GM12878 (cell line): Measurements from ENCODE around the gene LANCL3. TPM values are rescaled to one million over a fixed set of nuclear protein-coding genes. Genes with fewer than 3 reads are reported as not detected.

Experiments
- ATAC-seq: fragments of 200-7000 bp; cut with Tn5 transposase; 3 replicates; pipeline ENCODE4 v1.9.1; 2020; ENCODE audit warnings: mild to moderate bottlenecking, moderate library complexity
- BruUV-seq: library from RNA; stranded (reverse); fragments of 400-500 nt; replicated peaks from 2 replicates; lab custom pipeline; 2021; lab: Mats Ljungman, UMichigan
- CTCF ChIA-PET: fragments of 300-600 bp; sonication (Branson Sonifier 250); formaldehyde crosslinking; extraction: SDS; loops from one replicate; lab custom pipeline; 2021; ENCODE audit warnings: inconsistent platforms; lab: Yijun Ruan, JAX
- POLR2A ChIA-PET: fragments of 350-600 bp; formaldehyde crosslinking; extraction: SDS; loops from one replicate; lab custom pipeline; 2021; ENCODE audit warnings: inconsistent platforms; lab: Charles Lee
- RAD21 ChIA-PET: fragments of 300-600 bp; sonication (Branson Sonifier 250); formaldehyde crosslinking; loops from one replicate; lab custom pipeline; 2023; ENCODE audit warnings: antibody characterized with exemption; ENCODE audit not compliant: unreplicated experiment; lab: Charles Lee
- SMC1A ChIA-PET: fragments of 300-600 bp; sonication (Branson Sonifier 250); formaldehyde crosslinking; loops from one replicate; lab custom pipeline; 2023; ENCODE audit not compliant: unreplicated experiment, uncharacterized antibody; lab: Charles Lee
- DNase-seq: peaks from one replicate; pipeline ENCODE4 v3.0.0-alpha.2; 2011; ENCODE audit warnings: low read depth, low spot score
- FAIRE-seq: peaks from 3 replicates; lab custom pipeline; 2011; peaks lifted over from hg19 to GRCh38; lab: Jason Lieb, UNC
- H2AFZ ChIP-seq: 2 replicates; pipeline ENCODE4 v1.6.0; 2011; ENCODE audit warnings: low read depth, low read length, control low read depth; ENCODE audit not compliant: control insufficient read depth
- H3K27ac ChIP-seq: 2 replicates; pipeline ENCODE4 v1.5.1; 2011; ENCODE audit warnings: control low read depth; ENCODE audit not compliant: control insufficient read depth, insufficient read depth
- H3K27me3 ChIP-seq, 2 experiments: replicated peaks in 1 of 2; 2 replicates each; pipeline versions ENCODE4 v1.6.0 to v1.6.1; 2011; ENCODE audit warnings: low read length in 1 of 2; ENCODE audit not compliant: control insufficient read depth in 2 of 2, insufficient read depth in 2 of 2
- H3K36me3 ChIP-seq, 2 experiments: 2 replicates each; pipeline ENCODE4 v1.5.1; 2011; ENCODE audit warnings: low read length in 1 of 2; ENCODE audit not compliant: control insufficient read depth in 2 of 2, insufficient read depth in 2 of 2
- H3K4me1 ChIP-seq: 2 replicates; pipeline ENCODE4 v1.6.1; 2011; ENCODE audit warnings: mild to moderate bottlenecking, low read length, moderate library complexity, mixed read lengths; ENCODE audit not compliant: control insufficient read depth, insufficient read depth
- H3K4me2 ChIP-seq: 2 replicates; pipeline ENCODE4 v1.6.0; 2011; ENCODE audit warnings: control low read depth; ENCODE audit not compliant: control insufficient read depth, insufficient read depth
- H3K4me3 ChIP-seq: fragments of 200-600 bp; sonication (generic); 2 replicates; pipeline ENCODE4 v1.5.1; 2016
- H3K79me2 ChIP-seq: 2 replicates; pipeline ENCODE4 v1.6.0; 2011; ENCODE audit warnings: low read length; ENCODE audit not compliant: control insufficient read depth, insufficient read depth
- H3K9ac ChIP-seq: 2 replicates; pipeline ENCODE4 v1.8.0; 2011; ENCODE audit warnings: low read length, control low read depth, mixed read lengths; ENCODE audit not compliant: control insufficient read depth, insufficient read depth
- H3K9me3 ChIP-seq: replicated peaks from 3 replicates; pipeline ENCODE4 v1.5.1; 2011; ENCODE audit warnings: mild to moderate bottlenecking, low read length; ENCODE audit not compliant: control insufficient read depth, insufficient read depth
- H4K20me1 ChIP-seq: 2 replicates; pipeline ENCODE4 v1.6.0; 2011; ENCODE audit not compliant: control insufficient read depth, insufficient read depth
- CEBPB ChIP-seq, 2 experiments: fragments of 150-350 bp in 1 of 2; IDR thresholded peaks; 2 replicates each; pipeline ENCODE4 v1.6.1; 2012 to 2014; ENCODE audit warnings: low read depth in 2 of 2, low read length in 2 of 2, borderline replicate concordance in 1 of 2, inconsistent platforms in 1 of 2
- CUX1 ChIP-seq: IDR thresholded peaks from 2 replicates; pipeline ENCODE4 v1.6.1; 2012; ENCODE audit warnings: improper control_type of control experiment, low read depth, low read length; ENCODE audit not compliant: insufficient replicate concordance
- EGR1 ChIP-seq, 2 experiments: IDR thresholded peaks; 1 replicate in 1 of 2; 2 replicates in 1 of 2; pipeline ENCODE4 v1.6.1; 2011 to 2012; ENCODE audit warnings: low read depth in 2 of 2, low read length in 2 of 2, borderline replicate concordance in 1 of 2, mild to moderate bottlenecking in 1 of 2, moderate library complexity in 1 of 2
- MEF2A ChIP-seq: IDR thresholded peaks from 2 replicates; pipeline ENCODE4 v1.6.1; 2011; ENCODE audit warnings: low read depth, mild to moderate bottlenecking, low read length, moderate library complexity; ENCODE audit not compliant: insufficient read depth
- NBN ChIP-seq: fragments of 450-650 bp; IDR thresholded peaks from 2 replicates; pipeline ENCODE4 v1.6.1; 2016
- NR2C1 ChIP-seq: fragments of 450-650 bp; IDR thresholded peaks from 2 replicates; pipeline ENCODE4 v1.6.1; 2017; ENCODE audit warnings: antibody characterized with exemption, mild to moderate bottlenecking, moderate library complexity
- POLR2A ChIP-seq: IDR thresholded peaks from 2 replicates; pipeline ENCODE4 v1.6.1; 2011; ENCODE audit warnings: low read depth, mild to moderate bottlenecking, low read length
- SKIL ChIP-seq: fragments of 450-650 bp; IDR thresholded peaks from 2 replicates; pipeline ENCODE4 v1.6.1; 2017; ENCODE audit warnings: mild to moderate bottlenecking, low read depth, inconsistent platforms; ENCODE audit not compliant: poor library complexity, severe bottlenecking
- SMARCA5 ChIP-seq: fragments of 450-650 bp; IDR thresholded peaks from 2 replicates; pipeline ENCODE4 v1.6.1; 2017; ENCODE audit warnings: mild to moderate bottlenecking
- STAT3 ChIP-seq: IDR thresholded peaks from 2 replicates; pipeline ENCODE4 v1.6.1; 2011; ENCODE audit warnings: low read depth, low read length, improper control_type of control experiment
- TBL1XR1 ChIP-seq: IDR thresholded peaks from 2 replicates; pipeline ENCODE4 v1.6.1; 2012; ENCODE audit warnings: low read depth, low read length, improper control_type of control experiment
- TCF3 ChIP-seq: IDR thresholded peaks from 2 replicates; pipeline ENCODE4 v1.6.1; 2012; ENCODE audit warnings: low read depth, mild to moderate bottlenecking, low read length, borderline replicate concordance; ENCODE audit not compliant: insufficient read depth
- YBX1 ChIP-seq: fragments of 450-650 bp; IDR thresholded peaks from 2 replicates; pipeline ENCODE4 v1.6.1; 2016; ENCODE audit warnings: antibody characterized with exemption
- YY1 ChIP-seq: IDR thresholded peaks from 2 replicates; pipeline ENCODE4 v1.6.1; 2011; ENCODE audit warnings: low read depth, mild to moderate bottlenecking, low read length
- ZNF274 ChIP-seq: IDR thresholded peaks from one replicate; pipeline ENCODE4 v1.8.0; 2011; ENCODE audit not compliant: insufficient read length, insufficient read depth
- ZNF384 ChIP-seq: IDR thresholded peaks from 2 replicates; pipeline ENCODE4 v1.6.1; 2012; ENCODE audit warnings: low read depth, mild to moderate bottlenecking, low read length, improper control_type of control experiment, borderline replicate concordance
- whole genome bisulfite sequencing: methylation state at CpG from one replicate; pipeline ENCODE4 v1.1.6; 2016; ENCODE audit warnings: low lambda C conversion rate; ENCODE audit not compliant: insufficient replicate concordance, insufficient coverage; ENCODE audit errors: missing lambda C conversion rate; 5-methylcytosine and 5-hydroxymethylcytosine counted together
- in situ Hi-C: fragments of 300-500 bp; cut with MboI; formaldehyde crosslinking; loops from 9 replicates; pipeline ENCODE4 v1.14.3; 2018; ENCODE audit warnings: mixed read lengths
- intact Hi-C: fragments of 100-400 bp; cut with micrococcal nuclease; formaldehyde crosslinking; loops from one replicate; pipeline ENCODE4 v1.14.2; 2022; ENCODE audit not compliant: unreplicated experiment
- polyA plus RNA-seq, 11 experiments: library from polyadenylated mRNA; depleted of rRNA in 4 of 11; unstranded in 6 of 11; stranded (reverse) in 5 of 11; fragments of >200 nt; fragmentation: Nextera tagmentation in 4 of 11; fragmentation: Illumina TruSeq in 1 of 11; extraction: Ambion mirVana in 4 of 11; extraction: Trizol in 1 of 11; gene quantifications; 1 replicate in 1 of 11; 2 replicates in 10 of 11; pipeline versions ENCODE4 v1.2.1 to v1.2.3, GENCODE V29; 2011 to 2016; ENCODE audit warnings: inconsistent platforms in 2 of 11, missing spikeins in 2 of 11, low read depth in 1 of 11
- total RNA-seq, 4 experiments: library from RNA; depleted of rRNA in 3 of 4; stranded (reverse); fragments of >200 nt in 3 of 4; fragmentation: Illumina TruSeq in 1 of 4; extraction: Trizol in 1 of 4; gene quantifications; 2 replicates each; pipeline versions ENCODE4 v1.2.1 to v1.2.3, GENCODE V29; 2013 to 2021
- TF ChIP-seq, protein P1 (sequence below): IDR thresholded peaks from 2 replicates; pipeline ENCODE4 v1.6.1; 2011; ENCODE audit warnings: low read depth, low read length, improper control_type of control experiment, borderline replicate concordance

Gene LANCL3
- total and polyA plus RNA-seq, 10 of the 15 experiments (the other 5 are each of a cell fraction or from before 2014, with no cell fraction given), result not detected

DNA sequence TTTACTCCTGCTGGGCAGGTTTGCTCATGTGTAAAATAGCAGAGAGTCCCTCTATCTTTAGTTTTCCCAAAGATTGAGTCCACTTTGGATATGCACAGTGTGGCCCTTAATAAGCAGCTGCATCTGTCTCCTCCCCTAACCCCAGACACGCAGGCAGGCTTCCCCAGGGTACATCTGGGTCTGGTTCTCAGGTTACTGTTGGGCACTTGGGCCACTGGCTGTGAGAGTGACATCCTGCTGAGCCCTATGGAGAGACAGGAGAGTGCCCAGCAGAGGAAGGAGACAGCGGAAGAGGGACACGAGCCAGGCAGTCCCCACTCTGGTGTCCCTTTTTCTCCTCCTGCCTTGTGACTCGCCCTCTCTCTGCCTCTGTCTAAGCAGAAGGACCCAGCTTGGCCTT, 130.1 kb downstream of the LANCL3 start:
- Histone ChIP-seq H3K9ac (no peak overlapping the region), H4K20me1 (no peaks in the 10 kb centered on the region), H3K4me1 (no peaks in the 10 kb centered on the region), H3K4me2 (no peak overlapping the region), H3K9me3 (no peaks in the 10 kb centered on the region), H3K79me2 (no peaks in the 10 kb centered on the region), H3K27me3 (no peaks in the 10 kb centered on the region), H3K36me3 (no peaks in the 10 kb centered on the region), H3K27ac (no peak overlapping the region), H3K4me3 (no peak overlapping the region), H2AFZ (no peak overlapping the region)
- intact Hi-C loops (no loop called here), in situ Hi-C loops (no loop called here)
- BruUV-seq, result no TSS peak
- ChIA-PET RAD21 (no interaction called here), CTCF (no interaction called here), POLR2A (no interaction called here), SMC1A (no interaction called here)
- DNase-seq, result no peak
- no peak for FAIRE-seq
- no peak for ATAC-seq
- WGBS, result 13% methylated on average over 4 of the region's 4 CpGs
- no peak for TF ChIP-seq SKIL
- TF ChIP-seq NR2C1, result no peak
- no peak for TF ChIP-seq TCF3
- no peak for TF ChIP-seq POLR2A
- TF ChIP-seq ZNF384, result no peak
- no peak for TF ChIP-seq STAT3
- TF ChIP-seq EGR1 (IDR thresholded peaks at IDR 0.05; ENCODE audit: borderline replicate concordance in 1 of 2, low read depth in 2 of 2, low read length in 2 of 2), result no peak
- TF ChIP-seq SMARCA5, result no peak
- TF ChIP-seq ZNF274, result no peak
- TF ChIP-seq YY1, result no peak
- TF ChIP-seq TBL1XR1, result no peak
- TF ChIP-seq YBX1, result no peak
- TF ChIP-seq CUX1, result no peak
- no peak for TF ChIP-seq MEF2A
- no peak for TF ChIP-seq CEBPB (IDR thresholded peaks at IDR 0.05; ENCODE audit: borderline replicate concordance in 1 of 2, low read depth in 2 of 2, low read length in 2 of 2)
- TF ChIP-seq, protein P1, sequence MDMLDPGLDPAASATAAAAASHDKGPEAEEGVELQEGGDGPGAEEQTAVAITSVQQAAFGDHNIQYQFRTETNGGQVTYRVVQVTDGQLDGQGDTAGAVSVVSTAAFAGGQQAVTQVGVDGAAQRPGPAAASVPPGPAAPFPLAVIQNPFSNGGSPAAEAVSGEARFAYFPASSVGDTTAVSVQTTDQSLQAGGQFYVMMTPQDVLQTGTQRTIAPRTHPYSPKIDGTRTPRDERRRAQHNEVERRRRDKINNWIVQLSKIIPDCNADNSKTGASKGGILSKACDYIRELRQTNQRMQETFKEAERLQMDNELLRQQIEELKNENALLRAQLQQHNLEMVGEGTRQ, result no peak
- TF ChIP-seq NBN, result no peak
